Measurements from ENCODE around the gene PELO.
A peak's percentile ranks its signal among the peaks of the same experiment; 100 is the strongest.

PELO gene

GRCh38 chr5:52772668-52773067 lies 15.0 kb upstream of the PELO start:
- DNase-seq (ENCODE audit: low spot score), result no peak

- no peak for DNase-seq (ENCODE audit: low spot score)
Observed at GRCh38 chr5:52773342-52773741, 14.4 kb upstream of the PELO start.

GRCh38 chr5:52774005-52774410 lies 13.7 kb upstream of the PELO start:
- no peak for DNase-seq (ENCODE audit: low spot score)

GRCh38 chr5:52776116-52776515 lies 11.6 kb upstream of the PELO start:
- DNase-seq (ENCODE audit: low spot score), result no peak

- no peak for DNase-seq (ENCODE audit: low spot score)
Observed at GRCh38 chr5:52777186-52777585, 10.5 kb upstream of the PELO start.

DNA sequence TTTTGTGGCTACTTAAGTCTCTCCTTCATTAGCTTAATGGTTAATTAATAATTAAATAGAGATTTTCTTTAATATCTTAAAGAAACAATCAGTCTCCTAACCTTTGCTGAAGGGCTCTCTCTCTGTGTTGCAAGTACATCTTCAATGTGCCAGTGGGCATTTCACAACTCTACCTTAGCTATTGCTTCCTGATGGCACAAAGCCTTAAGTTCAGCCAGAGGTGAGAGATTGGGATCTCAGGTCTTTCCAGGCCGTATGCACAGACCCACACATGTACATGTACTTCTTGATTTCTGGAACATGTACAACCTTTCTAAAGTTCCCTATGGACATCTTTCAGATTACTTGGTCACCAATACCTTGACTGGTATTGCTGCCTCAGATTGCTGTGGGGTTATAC lies 8.9 kb upstream of the PELO start:
- DNase-seq (ENCODE audit: low spot score), result no peak

GRCh38 chr5:52779213-52779612 lies 8.5 kb upstream of the PELO start:
- DNase-seq (ENCODE audit: low spot score), result no peak

DNA sequence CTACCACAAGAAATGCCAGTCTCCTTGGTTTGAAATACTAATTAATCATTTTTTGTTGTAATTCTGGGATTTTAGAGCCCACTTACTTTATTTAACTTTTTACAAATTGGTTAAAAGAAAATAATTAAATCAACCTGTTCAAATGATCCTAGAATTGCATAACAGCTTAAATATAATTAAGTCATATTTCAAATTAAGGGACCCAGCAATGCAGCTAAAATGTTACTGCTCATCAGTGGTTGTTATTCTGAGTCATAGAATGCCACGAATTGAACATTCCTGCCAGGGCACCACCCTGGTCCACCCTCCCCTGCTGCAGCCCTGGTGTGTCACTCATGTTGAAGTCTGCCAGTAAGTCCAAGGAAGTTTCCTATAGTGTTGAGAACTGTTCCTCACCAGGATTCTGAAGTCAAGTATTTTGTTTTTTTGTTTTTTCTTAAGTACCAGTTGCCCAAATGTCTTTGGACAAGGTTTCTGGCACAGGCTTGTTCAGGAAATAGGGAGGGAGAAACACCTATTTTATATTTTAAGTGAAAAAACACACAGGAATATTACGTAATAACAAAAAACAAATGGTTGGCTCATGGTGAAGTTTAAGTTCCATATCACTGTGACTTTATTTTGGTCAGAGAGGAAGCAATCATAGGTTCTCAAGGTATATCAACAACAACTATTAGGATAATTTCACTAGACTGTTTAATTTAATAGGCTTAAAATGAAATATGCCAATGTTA lies 4.3 kb upstream of the PELO start:
- no peak for DNase-seq (ENCODE audit: low spot score)

DNA sequence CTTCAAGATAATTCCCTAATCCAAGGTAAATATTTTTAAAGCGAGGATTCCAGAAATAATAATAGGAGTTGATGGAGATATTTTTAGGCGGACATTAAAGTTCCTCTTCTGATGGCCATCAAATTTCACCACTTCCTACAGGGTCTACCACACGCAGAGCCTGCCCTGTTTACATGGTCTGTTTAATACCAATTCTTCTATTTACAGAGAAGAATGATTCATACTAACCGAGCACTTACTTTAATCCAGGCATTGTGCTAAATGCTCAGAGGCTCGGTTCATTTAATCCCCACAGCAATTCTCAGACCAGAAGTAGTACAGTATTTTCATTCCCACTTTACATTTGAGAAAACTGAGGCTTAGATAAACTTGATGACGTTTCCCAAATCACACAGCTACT lies 3.0 kb upstream of the PELO start:
- DNase-seq (ENCODE audit: low spot score), result no peak

- DNase-seq (ENCODE audit: low spot score), result no peak
Observed at GRCh38 chr5:52786391-52786790, 1.3 kb upstream of the PELO start.

DNA sequence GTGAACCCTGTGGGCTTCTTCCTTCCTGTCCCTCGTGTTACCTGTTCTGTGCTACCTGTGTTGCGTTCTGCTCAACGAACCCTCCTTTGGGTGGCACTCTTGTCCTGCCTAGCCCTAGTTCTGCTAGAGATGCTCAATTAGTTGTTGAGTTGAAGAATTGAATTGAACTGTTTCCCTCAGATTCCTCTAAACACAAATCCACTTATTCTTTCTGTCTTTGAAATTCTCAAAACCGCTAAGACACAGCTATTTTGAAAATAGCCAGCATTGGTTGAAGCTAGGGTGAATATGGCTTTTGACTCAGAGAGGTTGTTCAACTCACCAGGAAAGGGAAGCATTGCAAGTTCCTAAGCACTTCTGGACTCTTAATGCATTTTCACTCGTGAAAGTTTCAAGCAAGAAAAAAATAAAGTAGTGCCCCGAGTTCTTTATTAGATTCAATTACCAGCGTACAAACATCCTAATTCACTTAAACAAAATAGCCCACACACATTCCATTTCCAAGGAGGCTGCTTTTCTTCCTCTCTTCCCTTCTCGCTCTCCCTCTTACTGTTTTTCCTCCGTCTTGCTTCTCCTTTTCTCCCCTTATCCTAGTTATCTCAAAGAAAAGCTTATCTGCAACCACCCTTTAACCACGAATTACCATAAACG lies 642 bp upstream of the PELO start:
- DNase-seq (ENCODE audit: low spot score), result no peak

- no peak for DNase-seq (ENCODE audit: low spot score)
Observed at GRCh38 chr5:52788505-52788821, 747 bp downstream of the PELO start.

DNA sequence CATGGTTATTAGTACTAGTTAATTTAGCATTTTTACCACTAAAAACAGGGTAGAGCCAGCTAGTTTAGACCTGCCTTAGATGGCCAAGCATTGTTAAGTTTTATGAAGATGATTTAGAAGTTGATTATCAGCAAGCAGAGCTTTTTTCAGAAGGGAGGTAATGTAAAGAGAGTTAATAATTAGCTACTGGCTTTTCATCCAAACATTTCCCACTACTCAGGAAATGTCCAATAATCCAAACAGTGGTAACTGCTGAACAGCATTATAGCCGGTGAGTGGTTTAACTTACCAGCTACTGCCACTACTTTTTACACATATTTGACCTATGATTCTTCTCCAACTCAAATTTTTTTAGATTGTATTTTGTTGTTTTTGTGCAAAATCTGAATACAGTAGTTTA lies 1.7 kb downstream of the PELO start:
- no peak for DNase-seq (ENCODE audit: low spot score)

DNA sequence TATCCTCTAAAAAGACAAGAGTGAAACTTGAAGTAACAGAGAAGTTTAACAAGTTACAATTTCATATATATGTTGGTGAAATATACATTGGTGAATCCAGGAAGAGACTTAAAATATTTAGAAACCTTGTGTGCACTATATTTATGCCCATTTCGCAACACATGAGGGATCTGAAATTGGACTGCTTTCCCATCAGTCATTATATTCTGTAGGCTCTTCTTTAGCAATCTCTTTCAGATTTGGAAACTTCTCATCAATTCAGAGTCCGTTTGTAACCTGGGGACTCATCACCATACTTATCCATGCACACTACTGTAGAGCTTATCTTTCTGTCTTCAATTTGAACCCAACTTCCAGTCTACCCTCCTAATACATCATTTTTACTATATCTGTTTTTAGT lies 2.1 kb downstream of the PELO start:
- no peak for DNase-seq (ENCODE audit: low spot score)

DNA sequence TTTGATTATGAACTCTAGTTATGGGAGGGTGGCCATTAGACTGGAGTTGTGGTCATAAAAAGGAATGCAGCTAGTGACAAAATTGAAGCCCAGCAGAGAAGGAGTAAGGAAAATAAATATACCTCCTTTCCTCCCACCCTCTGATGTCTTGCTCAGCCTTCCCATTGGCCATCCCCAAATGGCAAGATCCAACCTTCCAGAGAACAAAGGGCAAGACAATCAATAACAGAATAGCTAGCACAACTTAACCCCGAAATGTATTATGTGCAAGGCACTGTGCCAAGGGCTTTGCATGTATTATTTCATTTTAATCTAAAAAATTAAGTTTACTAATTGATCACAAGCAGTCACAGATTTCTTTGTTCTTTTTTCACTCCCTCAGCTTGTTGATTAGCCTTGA lies 3.6 kb downstream of the PELO start:
- DNase-seq (ENCODE audit: low spot score), result no peak

DNA sequence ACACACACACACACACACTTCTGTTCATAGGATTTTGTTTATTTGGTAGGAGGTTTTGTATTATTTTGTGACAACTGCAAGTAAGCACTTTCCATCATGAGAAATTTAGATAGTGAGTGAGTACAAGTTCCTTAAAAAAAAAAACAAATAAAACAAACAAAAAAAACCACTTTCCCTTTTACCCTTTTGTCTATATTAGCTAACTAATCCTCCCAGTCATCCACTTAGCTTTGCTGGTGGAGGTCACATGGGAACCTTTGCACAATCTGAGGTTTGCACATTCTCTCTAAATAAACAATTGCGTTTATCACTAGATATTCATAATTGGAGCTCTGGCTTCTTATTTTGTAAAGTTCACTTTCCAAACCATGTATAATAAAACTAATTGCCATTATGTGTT lies 6.8 kb downstream of the PELO start:
- no peak for DNase-seq (ENCODE audit: low spot score)

- DNase-seq (ENCODE audit: low spot score), result no peak
Observed at GRCh38 chr5:52796031-52796430, 8.3 kb downstream of the PELO start.

GRCh38 chr5:52796516-52797103 lies 8.9 kb downstream of the PELO start:
- DNase-seq (ENCODE audit: low spot score), result no peak

- DNase-seq (ENCODE audit: low spot score), result peak; percentile 8
Observed at GRCh38 chr5:52798938-52799337, 11.2 kb downstream of the PELO start.

- DNase-seq (ENCODE audit: low spot score), result peak; percentile 41
Observed at GRCh38 chr5:52799358-52799982, 11.8 kb downstream of the PELO start.

DNA sequence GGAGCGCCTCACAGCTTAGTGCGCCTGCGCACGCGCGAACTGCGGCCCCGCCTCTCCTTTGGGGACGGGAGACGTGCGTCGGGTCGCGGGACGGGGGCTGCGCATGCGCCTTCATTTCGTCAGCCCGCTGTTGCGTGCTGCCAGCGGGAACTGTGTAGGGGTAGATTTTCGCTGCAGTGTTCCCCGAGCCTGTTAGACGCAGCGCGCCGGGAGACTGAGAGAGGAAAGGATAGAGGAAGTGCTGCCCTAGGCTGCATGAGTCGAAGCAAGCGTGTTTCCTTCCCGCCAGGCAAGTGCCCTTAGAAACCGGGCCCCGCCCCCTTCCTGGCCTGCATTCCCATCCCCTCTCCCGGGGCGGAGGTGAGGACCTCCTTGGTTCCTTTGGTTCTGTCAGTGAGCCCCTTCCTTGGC lies 12.3 kb downstream of the PELO start:
- peak; percentile 97 for DNase-seq (ENCODE audit: low spot score)

- peak; percentile 61 for DNase-seq (ENCODE audit: low spot score)
Observed at GRCh38 chr5:52800394-52801213, 12.9 kb downstream of the PELO start.
